Gastrocnemius medialis (tissue), 4 donors: ENCODE measurements around the gene MELTF. TPM values are rescaled to one million over a fixed set of nuclear protein-coding genes. Genes with fewer than 3 reads are reported as not detected.

Source experiments
- ATAC-seq, 2 donors: fragments of 150-250 bp; one replicate each; pipeline ENCODE4 v1.9.1; 2016
- DNase-seq, 2 donors: peaks; one replicate each; pipeline ENCODE4 v3.0.0-alpha.2; 2019
- H3K27ac ChIP-seq, 4 donors: fragments of 200-600 bp; sonication (generic); 1 replicate in 1 of 4; 2 replicates in 3 of 4; pipeline ENCODE4 v1.5.1; 2016 to 2018; ENCODE audit warnings: mild to moderate bottlenecking in 2 of 4, moderate library complexity in 1 of 4
- H3K27me3 ChIP-seq, 3 donors: fragments of 200-600 bp; sonication (generic) in 2 of 3; 1 replicate in 1 of 3; 2 replicates in 2 of 3; pipeline versions ENCODE4 v1.5.1 to v1.6.0; 2016 to 2019; ENCODE audit warnings: mild to moderate bottlenecking in 1 of 3, moderate library complexity in 1 of 3
- H3K36me3 ChIP-seq, 2 donors: fragments of 200-600 bp; sonication (generic) in 1 of 2; one replicate each; pipeline ENCODE4 v1.5.1; 2017 to 2018
- H3K4me1 ChIP-seq, 2 donors: fragments of 200-600 bp; sonication (generic) in 1 of 2; one replicate each; pipeline ENCODE4 v1.5.1; 2016 to 2017; ENCODE audit warnings: mild to moderate bottlenecking in 2 of 2
- H3K4me3 ChIP-seq, 4 donors: fragments of 200-600 bp; sonication (generic) in 3 of 4; 1 replicate in 1 of 4; 2 replicates in 3 of 4; pipeline ENCODE4 v1.5.1; 2016 to 2019; ENCODE audit warnings: mild to moderate bottlenecking in 2 of 4
- H3K9me3 ChIP-seq, 3 donors: fragments of 200-600 bp; sonication (generic) in 2 of 3; 1 replicate in 1 of 3; 2 replicates in 2 of 3; pipeline ENCODE4 v1.5.1; 2016 to 2019
- POLR2A ChIP-seq, 2 donors: fragments of 450-650 bp; IDR thresholded peaks; one replicate each; pipeline ENCODE4 v1.6.1; 2017; ENCODE audit warnings: antibody characterized with exemption in 2 of 2, mild to moderate bottlenecking in 2 of 2, moderate library complexity in 2 of 2
- in situ Hi-C, 4 donors: fragments of 200-750 bp; cut with MboI; loops; one replicate each; pipeline versions ENCODE4 v1.15.0 to v1.8.0; 2017; ENCODE audit warnings: low sequenced_read_pairs in 4 of 4
- intact Hi-C: fragments of 100-400 bp; cut with DNase I; formaldehyde crosslinking; loops from one replicate; pipeline ENCODE4 v1.15.1; 2023; ENCODE audit warnings: low total_unique reads
- total RNA-seq, 4 donors: library from RNA; depleted of rRNA; stranded (reverse); fragments of >200 nt; gene quantifications; one replicate each; pipeline versions ENCODE4 v1.1.0 to v1.2.3, GENCODE V29; 2016
- TF ChIP-seq, protein P1 (sequence below), 5 experiments: fragments of 450-650 bp in 3 of 5; fragments of 200-600 bp in 2 of 5; sonication (generic) in 2 of 5; IDR thresholded peaks in 4 of 5; conservative IDR thresholded peaks in 1 of 5; 1 replicate in 4 of 5; 2 replicates in 1 of 5; pipeline ENCODE4 v1.5.1; 2016 to 2019; ENCODE audit warnings: antibody characterized with exemption in 5 of 5, mild to moderate bottlenecking in 3 of 5, moderate library complexity in 3 of 5

The MELTF gene
- total RNA-seq, 4 donors from 2014 or later: 0.36 to 0.64 (median 0.42) TPM; not detected in 1

DNA sequence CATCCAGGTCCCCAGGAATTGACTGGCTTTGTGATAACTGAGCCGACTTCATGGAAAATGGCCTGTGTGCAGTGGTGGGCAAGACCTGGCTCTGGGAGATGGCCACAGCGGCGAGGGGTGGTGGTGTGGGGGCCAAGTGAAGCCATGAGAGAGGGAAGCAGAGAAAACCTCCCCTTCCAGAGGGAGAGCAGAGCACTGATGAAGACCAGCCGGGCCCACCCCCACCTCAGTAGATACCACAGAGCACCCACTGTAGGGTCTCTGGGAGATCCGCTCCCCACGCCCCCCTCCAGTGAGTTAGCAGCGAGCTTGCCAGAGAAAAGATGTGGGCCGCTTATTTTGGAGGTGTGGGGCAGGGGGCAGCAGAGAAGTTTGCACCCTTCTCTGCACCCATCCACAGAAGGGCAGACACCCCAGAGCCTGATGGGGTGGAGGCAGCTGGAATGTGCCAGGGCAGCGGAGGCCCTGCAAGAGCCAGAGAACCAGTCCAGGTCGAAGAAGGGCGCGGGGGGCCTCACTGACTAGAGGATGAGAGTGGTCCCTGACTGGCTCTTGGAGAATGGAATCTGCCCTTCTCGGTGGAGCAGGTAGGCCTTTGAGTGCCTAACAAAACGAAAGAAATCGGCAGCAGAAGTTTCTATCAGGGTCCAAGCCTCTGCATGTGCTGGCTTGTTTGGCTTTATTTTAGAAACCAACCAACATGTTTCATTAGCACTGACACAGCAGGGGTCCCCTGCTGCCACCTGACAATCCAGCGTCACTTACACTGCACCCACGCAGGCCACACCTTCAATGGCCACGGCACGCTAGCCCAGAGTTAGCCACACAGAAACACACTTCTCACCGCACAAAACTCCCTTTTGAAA lies 28.3 kb downstream of the MELTF start:
- intact Hi-C loops (no loop called here), in situ Hi-C loops (loop anchor here in 3 of 4 donors (25.0 kb wide), 2 partner anchors 186 to 511 kb away; no protein-coding TSS in a partner anchor)
- ATAC-seq (no peak), DNase-seq (no peak)
- H3K4me1 ChIP-seq: peaks cover 15 to 21% of the 10 kb centered on the region in 2 donors
- H3K9me3 ChIP-seq: no peaks in the 10 kb centered on the region
- H3K36me3 ChIP-seq: no peaks in the 10 kb centered on the region
- TF ChIP-seq, protein P1, sequence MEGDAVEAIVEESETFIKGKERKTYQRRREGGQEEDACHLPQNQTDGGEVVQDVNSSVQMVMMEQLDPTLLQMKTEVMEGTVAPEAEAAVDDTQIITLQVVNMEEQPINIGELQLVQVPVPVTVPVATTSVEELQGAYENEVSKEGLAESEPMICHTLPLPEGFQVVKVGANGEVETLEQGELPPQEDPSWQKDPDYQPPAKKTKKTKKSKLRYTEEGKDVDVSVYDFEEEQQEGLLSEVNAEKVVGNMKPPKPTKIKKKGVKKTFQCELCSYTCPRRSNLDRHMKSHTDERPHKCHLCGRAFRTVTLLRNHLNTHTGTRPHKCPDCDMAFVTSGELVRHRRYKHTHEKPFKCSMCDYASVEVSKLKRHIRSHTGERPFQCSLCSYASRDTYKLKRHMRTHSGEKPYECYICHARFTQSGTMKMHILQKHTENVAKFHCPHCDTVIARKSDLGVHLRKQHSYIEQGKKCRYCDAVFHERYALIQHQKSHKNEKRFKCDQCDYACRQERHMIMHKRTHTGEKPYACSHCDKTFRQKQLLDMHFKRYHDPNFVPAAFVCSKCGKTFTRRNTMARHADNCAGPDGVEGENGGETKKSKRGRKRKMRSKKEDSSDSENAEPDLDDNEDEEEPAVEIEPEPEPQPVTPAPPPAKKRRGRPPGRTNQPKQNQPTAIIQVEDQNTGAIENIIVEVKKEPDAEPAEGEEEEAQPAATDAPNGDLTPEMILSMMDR (IDR thresholded peaks at IDR 0.05 in 4 of 5, conservative IDR thresholded peaks at IDR 0.05 in 1 of 5): no peak
- TF ChIP-seq POLR2A (IDR thresholded peaks at IDR 0.05): no peak
- no peaks in the 10 kb centered on the region for H3K27me3 ChIP-seq
- H3K27ac ChIP-seq: no peak overlapping the region
- no peak overlapping the region for H3K4me3 ChIP-seq

DNA sequence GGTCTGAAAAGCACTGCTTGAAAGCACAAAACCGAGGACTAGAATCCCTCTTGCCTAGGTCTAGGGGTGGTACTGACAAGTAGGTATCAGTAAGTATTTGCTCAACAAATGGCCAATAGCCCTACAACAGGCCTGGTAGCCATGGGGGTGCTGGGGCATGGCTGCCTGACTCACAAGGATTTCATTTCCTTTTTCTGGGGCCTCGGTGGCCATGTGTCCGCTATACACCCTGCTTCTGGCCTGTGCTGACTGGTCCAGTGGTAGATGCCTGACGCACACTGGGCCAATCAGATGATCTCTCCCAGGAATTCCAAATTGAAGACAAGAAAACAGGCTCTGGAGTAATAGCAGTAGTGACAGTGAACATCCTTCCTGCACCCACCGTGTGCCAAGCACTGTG lies 29.4 kb downstream of the MELTF start:
- in situ Hi-C loops: loop anchor here in 3 of 4 donors (25.0 kb wide), 2 partner anchors 187 to 512 kb away; no protein-coding TSS in a partner anchor
- Histone ChIP-seq H3K4me1 (peaks cover 22 to 27% of the 10 kb centered on the region in 2 donors), H3K27me3 (no peaks in the 10 kb centered on the region), H3K36me3 (no peaks in the 10 kb centered on the region), H3K4me3 (no peak overlapping the region), H3K9me3 (no peaks in the 10 kb centered on the region), H3K27ac (no peak overlapping the region)
- DNase-seq (no peak), ATAC-seq (no peak)
- intact Hi-C loops: no loop called here
- TF ChIP-seq POLR2A (IDR thresholded peaks at IDR 0.05): no peak
- TF ChIP-seq, protein P1 (IDR thresholded peaks at IDR 0.05 in 4 of 5, conservative IDR thresholded peaks at IDR 0.05 in 1 of 5): no peak

DNA sequence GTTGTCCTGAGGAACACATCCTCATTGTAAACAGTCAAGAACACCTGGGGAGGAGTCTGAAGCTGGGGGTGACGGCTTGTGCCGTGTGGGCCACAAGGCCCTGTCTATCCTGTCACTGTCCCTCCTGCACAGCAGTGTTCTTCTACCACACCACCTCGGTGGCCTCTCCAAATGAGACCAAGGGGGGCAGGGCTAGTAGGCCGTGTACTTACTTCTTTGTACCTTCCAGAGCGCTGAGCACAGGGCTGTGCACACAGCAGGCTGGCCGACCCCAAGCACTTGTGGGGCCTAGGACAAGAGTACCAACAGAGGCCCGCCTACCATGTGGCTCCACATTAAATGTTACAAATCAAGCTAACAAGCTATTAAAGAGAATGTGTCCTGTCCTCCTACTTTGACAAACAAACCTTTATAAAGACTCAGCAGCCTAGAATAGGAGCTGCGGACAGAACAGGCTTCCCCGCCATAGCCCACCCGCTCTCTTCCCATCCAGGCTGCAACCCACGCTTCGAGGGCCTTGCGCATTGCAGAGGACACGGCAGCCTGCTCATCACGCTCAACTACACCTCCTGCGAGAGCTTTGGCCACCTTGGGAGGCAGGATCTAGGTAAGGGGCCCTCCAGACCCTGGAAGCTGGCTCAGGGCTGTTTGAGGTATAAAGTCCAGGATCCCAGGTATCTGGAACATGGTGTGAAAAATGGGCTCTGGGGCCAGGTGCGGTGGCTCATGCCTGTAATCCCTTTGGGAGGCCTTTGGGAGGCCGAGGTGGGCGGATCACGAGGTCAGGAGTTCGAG lies 30.5 kb downstream of the MELTF start:
- TF ChIP-seq, protein P1 (IDR thresholded peaks at IDR 0.05 in 4 of 5, conservative IDR thresholded peaks at IDR 0.05 in 1 of 5): no peak
- TF ChIP-seq POLR2A (IDR thresholded peaks at IDR 0.05): no peak
- no peaks in the 10 kb centered on the region for H3K36me3 ChIP-seq
- intact Hi-C loops: no loop called here
- no peak overlapping the region for H3K27ac ChIP-seq
- H3K9me3 ChIP-seq: no peaks in the 10 kb centered on the region
- peaks cover 22 to 27% of the 10 kb centered on the region in 2 donors for H3K4me1 ChIP-seq
- DNase-seq: no peak
- H3K27me3 ChIP-seq: no peaks in the 10 kb centered on the region
- H3K4me3 ChIP-seq: no peak overlapping the region
- in situ Hi-C loops: loop anchor here in 2 of 4 donors (25.0 kb wide), 2 partner anchors 188 to 513 kb away; no protein-coding TSS in a partner anchor
- no peak for ATAC-seq

DNA sequence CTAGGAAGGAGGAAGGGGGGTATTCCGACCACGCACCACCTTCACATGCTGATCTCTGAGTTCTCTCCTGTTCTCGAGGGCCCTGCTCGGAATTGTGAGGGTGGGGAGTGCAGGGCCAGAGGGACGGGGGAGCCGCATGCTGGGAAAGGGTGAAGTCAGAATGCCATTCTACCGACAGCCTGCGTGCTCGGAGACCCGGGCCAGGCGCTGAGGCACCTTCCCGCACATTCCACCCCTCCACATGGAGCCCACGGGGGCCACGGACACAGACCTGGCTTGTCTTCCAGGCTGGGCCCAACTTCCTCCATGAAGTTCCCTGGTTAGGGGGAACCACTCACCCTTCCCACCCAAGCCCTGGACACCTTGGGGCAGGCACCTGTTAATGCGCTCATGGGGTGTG lies 32.3 kb downstream of the MELTF start:
- DNase-seq (no peak), ATAC-seq (no peak)
- in situ Hi-C loops (loop anchor here in 2 of 4 donors (25.0 kb wide), 2 partner anchors 190 to 515 kb away; no protein-coding TSS in a partner anchor), intact Hi-C loops (no loop called here)
- H3K27ac ChIP-seq: peak overlapping the region; percentile 70 to 78 (median 72)
- no peaks in the 10 kb centered on the region for H3K9me3 ChIP-seq
- no peak overlapping the region for H3K4me3 ChIP-seq
- no peaks in the 10 kb centered on the region for H3K36me3 ChIP-seq
- TF ChIP-seq, protein P1 (IDR thresholded peaks at IDR 0.05 in 4 of 5, conservative IDR thresholded peaks at IDR 0.05 in 1 of 5): no peak
- TF ChIP-seq POLR2A (IDR thresholded peaks at IDR 0.05): no peak
- H3K4me1 ChIP-seq: peaks cover 19% of the 10 kb centered on the region in 2 donors
- no peaks in the 10 kb centered on the region for H3K27me3 ChIP-seq
